Measurements from ENCODE around the gene NELFB.

- no peak; the same call in 1 of the 2 replicates for TF ChIP-seq TAF1 (IDR thresholded peaks at IDR 0.05; ENCODE audit: low read depth)
- TF ChIP-seq, protein P1, sequence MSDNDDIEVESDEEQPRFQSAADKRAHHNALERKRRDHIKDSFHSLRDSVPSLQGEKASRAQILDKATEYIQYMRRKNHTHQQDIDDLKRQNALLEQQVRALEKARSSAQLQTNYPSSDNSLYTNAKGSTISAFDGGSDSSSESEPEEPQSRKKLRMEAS (IDR thresholded peaks at IDR 0.05) = no peak; the same call in 1 of the 2 replicates
Observed at GRCh38 chr9:137277329-137278041, 22.4 kb downstream of the NELFB start, which contains the start of gene TOR4A.
